K562 (cell line): ENCODE measurements around the gene GRAMD2A. TPM values are rescaled to one million over a fixed set of nuclear protein-coding genes. Genes with fewer than 3 reads are reported as not detected.

Source experiments
- ARID4B ChIP-seq: sonication (generic); formaldehyde crosslinking; IDR thresholded peaks from 2 replicates; pipeline ENCODE4 v1.8.0; 2022; ENCODE audit warnings: mild to moderate bottlenecking, missing genetic modification reagents
- ATF6 ChIP-seq: sonication (generic); formaldehyde crosslinking; IDR thresholded peaks from 2 replicates; pipeline ENCODE4 v1.4.0; 2020; ENCODE audit warnings: mild to moderate bottlenecking, missing genetic modification reagents
- CBFA2T2 ChIP-seq: fragments of 450-650 bp; conservative IDR thresholded peaks from 2 replicates; pipeline ENCODE4 v1.6.1; 2017; ENCODE audit warnings: mild to moderate bottlenecking
- CBX2 ChIP-seq: fragments of 200-600 bp; sonication (generic); IDR thresholded peaks from one replicate; pipeline ENCODE4 v1.6.1; 2012; ENCODE audit warnings: mild to moderate bottlenecking, low read length, inconsistent platforms; ENCODE audit not compliant: insufficient read depth, poor library complexity, severe bottlenecking
- DLX4 ChIP-seq: fragments of 250-450 bp; sonication (Bioruptor Pico); IDR thresholded peaks from 2 replicates; pipeline ENCODE4 v1.6.1; 2021; ENCODE audit warnings: mild to moderate bottlenecking
- HINFP ChIP-seq: fragments of 450-650 bp; conservative IDR thresholded peaks from 2 replicates; pipeline ENCODE4 v1.6.1; 2016; ENCODE audit warnings: missing genetic modification characterization, low read depth, mild to moderate bottlenecking, control low read depth, missing compliant biosample characterization
- MCM3 ChIP-seq: fragments of 450-650 bp; IDR thresholded peaks from 2 replicates; pipeline ENCODE4 v1.6.1; 2016
- MTA2 ChIP-seq: fragments of 450-650 bp; IDR thresholded peaks from 2 replicates; pipeline ENCODE4 v1.6.1; 2016; ENCODE audit warnings: low read depth
- RAD51 ChIP-seq: fragments of 450-650 bp; IDR thresholded peaks from 2 replicates; pipeline ENCODE4 v1.7.1; 2016; ENCODE audit warnings: low read depth, mild to moderate bottlenecking, borderline replicate concordance
- RFX7 ChIP-seq: fragments of 250-450 bp; sonication (Bioruptor Pico); IDR thresholded peaks from 2 replicates; pipeline ENCODE4 v1.5.1; 2021; ENCODE audit warnings: mild to moderate bottlenecking
- SNRNP70 ChIP-seq: fragments of 200-400 bp; formaldehyde crosslinking; optimal IDR thresholded peaks from 2 replicates; pipeline ENCODE3; 2017; ENCODE audit warnings: low read depth, low read length
- TEAD1 ChIP-seq, 2 experiments: fragments of 450-650 bp in 1 of 2; sonication (generic) in 1 of 2; formaldehyde crosslinking; IDR thresholded peaks; 2 replicates each; pipeline versions ENCODE4 v1.4.0 to v1.8.0; 2020 to 2022; ENCODE audit warnings: mild to moderate bottlenecking in 2 of 2, missing genetic modification reagents in 1 of 2
- TRIM28 ChIP-seq: fragments of 450-650 bp; IDR thresholded peaks from 2 replicates; pipeline ENCODE4 v1.6.1; 2017
- ZBTB7A ChIP-seq: IDR thresholded peaks from 2 replicates; pipeline ENCODE4 v1.6.1; 2011; ENCODE audit warnings: low read depth, mild to moderate bottlenecking, low read length, moderate library complexity, borderline replicate concordance; ENCODE audit not compliant: control insufficient read depth
- ZFP36 ChIP-seq: fragments of 150-350 bp; IDR thresholded peaks from 2 replicates; pipeline ENCODE4 v1.6.1; 2018; ENCODE audit warnings: low read length, low read depth; ENCODE audit not compliant: partially characterized antibody
- ZNF347 ChIP-seq: fragments of 450-650 bp; formaldehyde crosslinking; IDR thresholded peaks from 2 replicates; pipeline ENCODE4 v1.4.0; 2020; ENCODE audit warnings: low read depth, mild to moderate bottlenecking, moderate library complexity
- polyA plus RNA-seq, 8 experiments: library from polyadenylated mRNA; depleted of rRNA in 4 of 8; stranded (reverse) in 5 of 8; unstranded in 3 of 8; fragments of >200 nt; fragmentation: Nextera tagmentation in 2 of 8; fragmentation: Illumina TruSeq in 1 of 8; extraction: Ambion mirVana in 2 of 8; extraction: Trizol in 1 of 8; gene quantifications; 2 replicates each; pipeline versions ENCODE4 v1.2.1 to v1.2.3, GENCODE V29; 2011 to 2014; ENCODE audit warnings: inconsistent platforms in 1 of 8, missing spikeins in 1 of 8
- total RNA-seq, 7 experiments: library from RNA; depleted of rRNA in 6 of 7; stranded (reverse); fragments of >200 nt in 6 of 7; fragmentation: Illumina TruSeq in 2 of 7; extraction: Trizol in 2 of 7; gene quantifications; 2 replicates each; pipeline versions ENCODE4 v1.2.1 to v1.2.3, GENCODE V29; 2011 to 2021; ENCODE audit warnings: low replicate concordance in 1 of 7

GRAMD2A gene
- total and polyA plus RNA-seq, 9 of the 15 experiments (the other 6 are each of a cell fraction or from before 2014, with no cell fraction given), result 0.08 to 0.22 TPM; not detected in 7

- TF ChIP-seq CBX2 (no peak), TEAD1 (CRISPR knock-in tag; IDR thresholded peaks at IDR 0.05) (0 out of 4 replicates have a peak, but pooled peaks of 1 of the 2 experiments have one; percentile 53), SNRNP70 (no peak), ZNF347 (CRISPR knock-in tag) (no peak), RFX7 (CRISPR knock-in tag) (no peak), HINFP (tag) (no peak), ATF6 (CRISPR knock-in tag) (no peak), MCM3 (no peak), ZBTB7A (peak; percentile 33; the same call in 1 of the 2 replicates), DLX4 (CRISPR knock-in tag) (no peak), TRIM28 (no peak), CBFA2T2 (0 out of 2 replicates have a peak, but pooled peaks have one; percentile 21), RAD51 (peak; percentile 84), ZFP36 (no peak), MTA2 (no peak), ARID4B (CRISPR knock-in tag) (peak; percentile 6; the same call in 1 of the 2 replicates)
Observed at GRCh38 chr15:72118017-72118978, 79.3 kb downstream of the GRAMD2A start, which contains the start of the genes MYO9A and SENP8 (continued).
